ENCODE results near the gene TNNT2.

Gene TNNT2

DNA sequence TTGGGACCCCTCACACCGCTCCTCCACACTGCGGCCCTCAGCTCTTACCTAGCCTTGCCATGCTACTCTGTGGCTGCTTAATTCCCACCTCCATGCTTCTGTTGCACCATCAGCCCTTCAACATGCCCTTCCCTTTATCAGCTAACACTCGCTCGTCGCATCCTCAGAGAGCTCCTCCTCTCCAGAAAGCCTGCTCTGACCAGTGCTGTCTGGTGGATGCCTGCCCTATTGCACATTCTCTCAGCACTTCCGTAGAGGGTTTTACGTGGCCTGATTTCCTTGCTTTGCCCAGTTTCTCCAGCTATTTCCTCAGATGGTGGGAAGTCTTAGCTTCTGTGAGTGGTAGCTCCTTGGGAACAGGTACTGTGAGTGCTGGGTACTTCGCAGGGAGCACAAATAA lies 32.0 kb upstream of the TNNT2 start:
- Histone ChIP-seq H3K27ac (no peak overlapping the region), H3K4me3 (no peak overlapping the region)
- DNase-seq (ENCODE audit: low spot score), result no peak
- TF ChIP-seq, protein P1, sequence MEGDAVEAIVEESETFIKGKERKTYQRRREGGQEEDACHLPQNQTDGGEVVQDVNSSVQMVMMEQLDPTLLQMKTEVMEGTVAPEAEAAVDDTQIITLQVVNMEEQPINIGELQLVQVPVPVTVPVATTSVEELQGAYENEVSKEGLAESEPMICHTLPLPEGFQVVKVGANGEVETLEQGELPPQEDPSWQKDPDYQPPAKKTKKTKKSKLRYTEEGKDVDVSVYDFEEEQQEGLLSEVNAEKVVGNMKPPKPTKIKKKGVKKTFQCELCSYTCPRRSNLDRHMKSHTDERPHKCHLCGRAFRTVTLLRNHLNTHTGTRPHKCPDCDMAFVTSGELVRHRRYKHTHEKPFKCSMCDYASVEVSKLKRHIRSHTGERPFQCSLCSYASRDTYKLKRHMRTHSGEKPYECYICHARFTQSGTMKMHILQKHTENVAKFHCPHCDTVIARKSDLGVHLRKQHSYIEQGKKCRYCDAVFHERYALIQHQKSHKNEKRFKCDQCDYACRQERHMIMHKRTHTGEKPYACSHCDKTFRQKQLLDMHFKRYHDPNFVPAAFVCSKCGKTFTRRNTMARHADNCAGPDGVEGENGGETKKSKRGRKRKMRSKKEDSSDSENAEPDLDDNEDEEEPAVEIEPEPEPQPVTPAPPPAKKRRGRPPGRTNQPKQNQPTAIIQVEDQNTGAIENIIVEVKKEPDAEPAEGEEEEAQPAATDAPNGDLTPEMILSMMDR (IDR thresholded peaks at IDR 0.05), result no peak

DNA sequence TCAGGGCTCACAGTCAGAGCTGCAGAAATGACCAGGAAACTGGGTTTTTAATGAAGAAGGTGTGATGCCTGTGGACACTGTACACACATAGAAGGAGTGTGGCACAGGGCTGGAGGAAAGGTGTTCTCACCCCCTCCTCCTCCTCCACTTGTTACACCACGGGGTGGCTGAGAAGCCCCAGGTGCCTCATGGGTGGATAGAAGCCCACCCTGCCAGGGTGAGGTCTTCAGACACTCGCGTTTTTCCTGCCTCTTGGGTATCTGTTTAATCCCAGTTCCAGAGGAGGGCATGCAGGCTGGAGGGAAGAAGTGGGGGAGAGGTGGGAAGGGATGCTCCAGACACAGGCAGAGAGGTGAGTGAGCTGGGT lies 31.3 kb upstream of the TNNT2 start:
- Histone ChIP-seq H3K27ac (no peak overlapping the region), H3K4me3 (no peak overlapping the region)
- TF ChIP-seq, protein P1 (IDR thresholded peaks at IDR 0.05), result no peak
- no peak for DNase-seq (ENCODE audit: low spot score)

DNA sequence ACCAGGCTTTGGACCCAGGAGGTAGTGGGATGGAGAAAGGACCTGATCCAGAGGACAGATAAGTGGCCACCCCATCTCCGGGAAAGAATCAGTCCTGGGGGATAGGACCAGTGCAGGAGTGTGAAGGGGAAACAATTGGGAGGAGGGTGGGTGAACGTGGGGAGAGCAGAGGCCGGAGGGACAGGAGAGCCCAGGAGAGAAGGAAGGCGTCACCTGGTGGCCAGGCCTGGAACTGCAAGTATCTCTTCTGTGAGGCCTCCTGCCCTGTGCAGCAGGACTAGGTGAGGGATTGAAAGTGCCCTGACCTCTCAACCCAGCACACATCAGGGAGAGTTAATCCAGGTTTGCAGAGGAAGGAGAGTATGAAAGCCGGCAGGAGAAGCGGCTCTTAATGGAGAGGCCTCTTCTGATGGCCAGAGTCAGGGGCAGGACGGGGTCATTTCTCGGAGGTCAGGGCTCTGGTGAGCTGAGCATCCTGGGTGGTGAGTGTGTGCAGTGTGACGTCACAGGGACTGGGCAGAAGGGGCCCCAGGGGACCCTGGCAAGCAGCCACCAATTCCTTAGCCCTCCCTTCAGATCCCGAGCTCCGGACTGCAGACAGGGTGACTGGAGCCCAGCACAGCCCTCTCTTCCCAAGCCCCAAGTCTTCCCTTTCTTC lies 30.8 kb upstream of the TNNT2 start:
- DNase-seq (ENCODE audit: low spot score), result no peak
- TF ChIP-seq, protein P1 (IDR thresholded peaks at IDR 0.05), result peak; percentile 93
- Histone ChIP-seq H3K27ac (no peak overlapping the region), H3K4me3 (no peak overlapping the region)

DNA sequence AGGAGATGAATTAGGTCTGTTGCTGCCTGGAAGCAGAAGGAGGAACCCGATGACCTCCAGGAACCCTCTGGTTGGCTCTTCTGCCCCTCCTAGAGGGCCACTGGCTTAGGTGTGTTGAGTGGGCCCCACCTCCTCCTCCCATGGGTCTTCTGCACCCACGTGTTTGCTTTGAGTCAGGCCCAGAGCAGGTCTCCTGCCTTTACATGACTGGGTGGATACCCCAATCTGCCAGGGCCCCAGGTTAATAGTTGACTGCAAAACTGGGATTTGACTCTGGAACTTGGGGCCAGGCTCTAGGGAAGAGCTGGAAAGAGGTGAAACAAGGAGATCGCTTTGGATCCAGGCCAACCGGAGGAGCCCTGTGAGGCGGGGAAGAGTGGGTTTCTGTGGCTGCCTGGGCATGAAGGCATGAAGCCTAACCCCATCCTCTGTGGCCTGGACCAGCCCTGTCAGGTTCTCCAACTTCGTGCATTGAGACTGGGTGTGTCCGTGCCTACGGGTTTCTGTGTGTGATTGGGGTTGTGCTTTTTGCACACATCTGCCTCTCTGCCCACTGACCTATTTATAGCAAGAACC lies 29.4 kb upstream of the TNNT2 start:
- TF ChIP-seq, protein P1 (IDR thresholded peaks at IDR 0.05), result no peak
- DNase-seq (ENCODE audit: low spot score), result no peak
- no peak overlapping the region for H3K4me3 ChIP-seq
- H3K27ac ChIP-seq, result no peak overlapping the region

DNA sequence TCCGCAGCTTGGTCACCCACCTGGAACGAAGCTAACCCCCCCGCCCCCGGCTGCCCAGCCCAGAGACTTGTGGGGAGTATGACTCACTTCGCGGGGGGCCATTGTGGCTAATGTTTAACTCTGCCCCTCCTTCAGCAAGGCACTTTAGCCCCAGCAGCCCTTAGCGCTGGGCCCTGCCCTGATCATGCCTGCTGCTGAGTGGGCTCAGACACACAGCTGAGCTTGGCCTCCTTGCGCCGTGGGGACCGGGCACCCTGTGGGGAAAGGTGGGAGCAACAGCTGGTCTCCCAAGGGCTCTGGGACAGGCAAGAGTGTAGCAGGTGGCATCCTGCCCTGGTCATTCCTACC lies 28.0 kb upstream of the TNNT2 start:
- no peak overlapping the region for H3K4me3 ChIP-seq
- H3K27ac ChIP-seq, result no peak overlapping the region
- TF ChIP-seq, protein P1 (IDR thresholded peaks at IDR 0.05), result no peak
- DNase-seq (ENCODE audit: low spot score), result no peak

DNA sequence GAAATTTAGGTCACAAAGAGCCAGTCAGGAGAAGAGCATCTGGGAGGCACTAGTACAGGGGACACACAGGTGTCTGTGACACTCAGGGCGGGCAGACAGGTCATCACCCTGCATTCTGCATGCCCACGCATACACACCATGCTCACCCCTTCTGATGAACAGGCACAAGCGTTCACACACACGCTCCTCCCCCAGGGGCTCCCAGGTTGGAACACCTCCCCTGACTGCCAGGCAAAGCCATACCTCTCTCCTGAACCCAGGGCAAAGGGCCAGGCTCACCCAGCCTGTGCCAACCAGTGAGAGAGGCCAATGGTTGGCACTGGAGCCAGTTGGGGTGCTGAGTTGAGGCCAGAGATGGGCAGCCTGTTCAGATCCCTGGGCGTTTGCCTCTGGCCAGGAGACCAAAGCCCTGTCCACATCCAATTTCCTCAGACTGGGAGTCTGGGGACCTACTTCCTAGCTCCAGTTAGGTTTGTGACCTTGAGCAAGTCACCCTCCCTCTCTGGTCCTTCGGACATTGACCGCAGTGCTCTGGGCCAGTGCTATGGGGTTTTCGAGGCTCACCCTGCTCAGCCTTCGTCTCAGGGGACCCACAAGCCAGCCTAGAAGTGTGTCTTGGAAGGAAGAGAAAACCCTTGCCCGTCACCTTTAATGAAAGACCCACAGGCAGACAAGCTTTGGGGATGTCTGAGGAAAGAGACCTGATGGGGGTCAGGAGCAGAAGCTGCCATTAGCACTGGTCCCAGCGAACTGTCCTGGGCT lies 27.4 kb upstream of the TNNT2 start:
- TF ChIP-seq, protein P1 (IDR thresholded peaks at IDR 0.05), result no peak
- Histone ChIP-seq H3K4me3 (no peak overlapping the region), H3K27ac (no peak overlapping the region)
- no peak for DNase-seq (ENCODE audit: low spot score)

DNA sequence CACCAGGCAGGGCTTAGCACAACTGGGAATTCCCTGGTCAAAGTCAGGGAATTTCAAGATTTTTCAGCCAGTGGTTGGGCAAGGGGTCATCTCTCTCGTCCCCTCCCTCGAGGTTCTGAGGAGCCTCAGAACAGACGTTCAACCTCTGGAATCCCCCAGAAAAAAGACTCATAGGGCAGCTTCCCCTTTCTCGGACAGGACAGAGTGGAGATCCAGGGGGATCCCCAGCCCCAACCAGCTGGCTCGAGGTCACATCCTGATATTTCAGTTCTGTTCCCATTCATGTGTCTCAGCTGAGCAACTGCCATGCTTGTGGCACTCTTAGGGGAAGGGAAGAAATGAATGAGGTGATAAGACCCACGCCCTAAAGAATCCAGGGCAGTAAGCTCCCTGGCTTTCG lies 26.6 kb upstream of the TNNT2 start:
- DNase-seq (ENCODE audit: low spot score), result no peak
- Histone ChIP-seq H3K27ac (no peak overlapping the region), H3K4me3 (no peak overlapping the region)
- TF ChIP-seq, protein P1 (IDR thresholded peaks at IDR 0.05), result no peak
